Amniotic stem cell (primary cell): ENCODE measurements around the gene RARA.

ENCODE experiments used
- DNase-seq: peaks from one replicate; lab custom pipeline; 2025; lab: John Stamatoyannopoulos, UW

RARA gene

GRCh38 chr17:40316571-40317344, 7.8 kb downstream of the RARA start:
- DNase-seq, result no peak

- DNase-seq, result peak; percentile 47
Measured at GRCh38 chr17:40317345-40317873, 8.4 kb downstream of the RARA start.

DNA sequence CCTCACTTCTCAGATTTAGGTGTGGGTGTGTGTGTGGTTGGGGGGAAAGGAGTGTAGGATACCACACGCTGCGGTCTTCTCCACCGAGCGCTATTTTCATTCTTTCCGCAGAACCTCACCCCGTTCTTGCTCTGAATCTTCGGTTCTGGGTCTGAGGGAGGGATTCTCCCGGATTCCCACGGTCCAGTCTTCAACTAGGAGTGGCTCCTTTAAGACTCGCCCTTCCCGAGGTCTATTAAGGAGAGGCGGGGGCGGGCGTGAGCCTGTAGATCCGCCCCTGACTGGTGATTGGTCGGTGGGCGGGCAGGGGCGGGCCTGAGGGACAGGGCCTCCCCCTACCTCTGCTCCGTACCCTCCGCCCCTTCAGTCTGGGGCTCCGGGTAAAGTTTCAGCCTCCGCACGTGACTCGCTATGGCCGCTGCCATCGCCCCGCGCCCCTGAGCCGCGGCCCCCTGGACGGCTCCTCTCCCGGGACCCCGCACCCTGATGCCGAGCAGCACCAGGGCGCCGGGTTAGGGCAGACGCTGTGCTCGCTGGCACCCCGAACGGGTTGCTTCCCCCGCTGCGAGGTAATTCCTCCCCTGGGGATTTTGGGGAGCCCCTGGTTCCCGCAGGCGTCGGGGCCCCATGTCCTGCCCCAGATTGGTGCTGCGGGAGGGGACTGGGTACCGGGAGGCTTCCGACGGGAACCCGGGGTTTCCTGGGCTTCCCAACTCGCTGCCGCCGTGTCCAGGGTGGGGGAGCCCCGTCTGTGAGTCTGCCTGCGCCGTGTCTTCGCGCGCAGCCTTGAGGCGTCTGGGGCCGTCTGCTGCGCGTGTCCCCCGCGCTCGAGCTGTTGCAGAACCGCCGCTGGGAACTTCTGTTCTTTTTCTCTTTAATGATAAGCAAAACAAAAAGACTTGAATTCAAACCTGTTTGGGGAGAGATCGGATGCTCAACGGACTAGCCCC, 9.2 kb downstream of the RARA start:
- DNase-seq, result peak; percentile 92

- DNase-seq, result no peak
Measured at GRCh38 chr17:40318830-40319391, 9.9 kb downstream of the RARA start.

DNA sequence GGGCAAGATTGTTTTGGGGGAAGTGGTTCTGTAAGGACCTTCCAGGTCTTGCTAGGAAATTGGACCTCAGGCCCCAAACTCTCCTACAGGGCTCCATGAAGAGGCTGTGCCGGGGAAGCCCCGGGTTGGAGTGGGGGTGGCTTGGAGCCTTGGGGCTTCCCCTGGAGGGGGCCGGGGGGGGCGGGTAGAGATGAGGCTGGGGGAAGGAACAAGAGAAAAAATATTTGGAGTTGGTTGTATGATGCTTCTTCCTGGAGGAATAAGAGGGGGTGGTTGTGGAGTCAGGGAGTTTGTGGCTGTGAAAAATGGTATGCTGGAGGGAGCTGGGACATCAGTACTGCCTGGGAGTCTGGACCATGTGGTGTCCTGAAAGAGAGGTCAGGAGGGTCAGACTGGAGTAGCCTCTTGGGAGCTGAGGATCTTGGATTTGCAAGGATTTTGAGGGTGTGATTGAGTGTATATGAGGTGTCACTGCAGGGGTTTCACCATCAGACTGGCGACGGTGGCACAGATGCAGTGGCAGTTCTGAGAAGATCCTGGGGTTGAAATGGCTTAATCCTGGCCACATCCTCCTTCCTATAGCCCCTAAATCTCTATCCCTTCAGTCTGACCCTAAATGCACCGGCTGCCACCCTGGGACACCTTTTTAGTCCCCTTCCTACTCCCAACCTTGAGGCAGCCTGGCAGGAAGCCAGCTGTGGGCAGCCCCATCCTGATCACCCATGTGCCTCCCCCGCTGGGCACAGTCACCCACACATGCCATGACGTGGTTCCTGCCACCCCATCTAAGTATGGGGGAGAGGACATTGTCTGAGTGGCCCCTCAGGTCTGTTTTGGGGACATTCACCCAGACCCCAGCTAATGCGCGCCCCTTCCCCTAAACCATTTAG, 10.9 kb downstream of the RARA start:
- DNase-seq, result no peak

DNA sequence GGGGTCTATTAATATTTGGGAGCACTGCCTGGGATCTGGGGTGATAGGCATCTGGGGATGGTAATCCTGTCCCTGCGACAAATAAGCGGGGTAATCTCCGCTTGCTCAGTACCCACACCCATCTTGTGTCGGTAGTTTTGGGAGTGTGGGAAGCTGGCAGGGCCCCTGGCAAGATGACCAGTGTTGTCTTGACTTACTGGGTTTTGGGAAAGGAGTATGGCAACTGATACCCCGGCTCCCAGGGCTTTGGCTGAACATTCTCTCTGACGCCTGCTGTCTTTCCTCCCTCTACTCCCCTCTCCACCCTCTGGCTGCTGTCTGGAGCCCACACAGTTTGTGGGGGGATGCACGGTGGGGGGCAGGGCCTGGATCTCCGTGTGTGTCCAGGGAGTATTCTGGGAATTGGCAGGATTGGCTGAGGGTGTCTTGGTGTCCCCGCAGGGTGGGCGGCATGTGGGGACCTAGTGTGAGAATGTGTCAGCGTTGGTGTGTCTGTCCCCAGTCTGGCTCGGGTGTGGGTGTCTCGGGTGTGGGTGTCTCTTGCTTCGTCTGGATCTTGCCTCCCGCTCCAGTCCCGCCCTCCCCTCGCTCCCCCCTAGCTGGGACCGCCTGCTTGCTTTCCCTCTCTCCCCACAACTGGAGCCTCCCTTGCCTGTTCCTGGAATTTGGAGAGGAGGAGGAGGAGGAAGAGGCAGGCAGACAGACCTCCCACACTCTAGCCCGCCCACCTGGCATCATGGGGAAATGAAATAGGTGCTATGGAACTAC, 12.0 kb downstream of the RARA start:
- no peak for DNase-seq

- no peak for DNase-seq
Measured at GRCh38 chr17:40321524-40321929, 12.5 kb downstream of the RARA start.

GRCh38 chr17:40321961-40322357, 13.0 kb downstream of the RARA start:
- no peak for DNase-seq

DNA sequence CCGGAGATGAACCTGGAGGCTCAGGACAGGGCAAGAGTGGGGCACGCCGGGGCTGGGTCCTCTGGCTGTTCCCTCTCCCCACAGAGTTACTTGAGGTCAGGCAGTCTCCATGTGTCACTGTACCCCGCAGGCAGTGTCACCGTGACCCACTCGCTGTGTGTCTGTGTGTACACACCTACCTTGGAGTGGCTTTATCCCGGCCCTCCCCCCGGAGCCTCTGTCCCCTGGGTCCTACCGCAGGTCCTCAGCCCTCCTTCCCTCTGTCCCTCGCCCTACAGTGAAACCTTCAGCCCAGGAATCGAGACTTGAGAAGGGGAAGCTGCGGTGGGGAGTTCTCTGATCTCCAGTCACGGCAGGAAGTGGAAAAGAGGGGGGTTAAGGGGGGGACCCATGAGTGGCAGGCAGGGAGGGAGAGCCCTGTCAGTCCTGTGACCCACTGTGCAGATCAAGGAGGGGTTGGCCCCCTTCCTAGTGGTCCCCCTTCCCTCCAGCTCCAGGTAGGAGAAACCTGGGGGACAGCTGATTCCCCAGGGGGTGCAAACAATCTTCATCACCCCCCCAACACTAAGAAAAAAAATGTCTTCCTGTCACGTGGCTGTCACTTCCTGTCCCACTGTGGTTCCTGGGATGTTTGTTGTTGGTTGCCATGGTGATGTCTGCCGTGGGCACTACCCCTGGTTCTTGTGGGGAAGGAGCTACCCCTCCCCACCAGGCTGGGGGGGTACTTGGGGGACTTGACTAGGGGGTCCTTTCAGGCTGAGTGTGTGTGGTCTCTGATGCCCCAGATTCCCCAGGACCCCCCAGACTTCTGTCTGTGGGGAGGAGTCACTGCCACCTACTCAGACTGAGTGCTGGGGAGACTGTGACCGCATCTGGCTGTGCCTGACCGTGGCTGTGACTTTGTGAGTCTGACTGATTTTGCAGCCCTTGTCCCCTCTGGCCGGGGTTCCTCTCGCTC, 13.7 kb downstream of the RARA start:
- DNase-seq, result no peak

DNA sequence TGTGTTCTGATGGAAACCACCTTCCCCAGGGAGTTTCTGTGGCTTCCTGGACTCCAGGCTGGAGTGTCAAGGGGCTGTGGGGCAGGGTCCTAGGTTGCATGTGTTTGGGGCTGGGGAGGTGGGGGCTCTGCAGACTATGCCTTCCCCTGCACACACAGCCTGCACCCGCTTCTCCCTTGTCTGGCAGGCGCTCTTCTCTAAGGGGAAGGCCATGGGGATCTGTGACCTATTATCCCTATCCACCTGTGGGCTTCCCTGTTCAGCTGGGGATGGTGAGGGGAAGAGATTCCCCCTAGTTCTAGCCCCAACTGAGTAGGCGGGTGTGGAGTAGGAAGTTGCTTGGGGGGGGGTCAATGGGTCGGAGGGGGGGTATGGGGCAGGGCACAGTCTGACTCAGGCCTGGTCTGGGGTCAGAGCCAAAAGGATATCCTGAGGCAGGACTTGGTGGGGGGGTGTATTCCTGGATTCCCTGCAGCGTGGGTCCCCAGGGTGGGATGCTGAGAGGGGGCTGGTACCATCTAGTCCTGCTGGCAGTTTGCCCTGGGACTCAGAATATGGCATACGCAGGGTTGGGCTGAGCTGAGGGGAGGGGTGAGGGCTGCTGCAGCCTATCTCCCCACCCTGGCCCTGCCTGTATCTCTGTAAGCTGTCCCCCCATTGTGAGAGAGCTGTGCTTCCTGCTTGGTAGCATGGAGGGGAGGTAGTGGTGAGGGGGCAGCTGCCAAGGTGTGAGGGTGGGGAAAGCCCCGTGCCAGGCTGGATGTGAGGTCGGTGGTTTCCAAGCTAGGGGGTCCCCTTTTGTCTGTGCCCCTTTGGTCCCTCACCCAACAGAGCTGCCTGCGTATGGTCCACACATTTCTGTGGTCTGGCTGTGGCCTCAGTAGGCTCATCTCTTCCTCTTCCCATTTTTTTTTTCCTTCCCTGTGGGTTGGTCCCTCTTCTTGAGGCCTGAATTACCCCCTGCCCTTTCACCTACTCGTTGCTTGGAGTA, 14.7 kb downstream of the RARA start:
- no peak for DNase-seq

- no peak for DNase-seq
Measured at GRCh38 chr17:40325156-40326013, 16.4 kb downstream of the RARA start.

GRCh38 chr17:40326014-40326831, 17.2 kb downstream of the RARA start:
- no peak for DNase-seq

GRCh38 chr17:40326832-40327199, 17.8 kb downstream of the RARA start:
- no peak for DNase-seq

GRCh38 chr17:40327244-40327729, 18.3 kb downstream of the RARA start:
- no peak for DNase-seq

DNA sequence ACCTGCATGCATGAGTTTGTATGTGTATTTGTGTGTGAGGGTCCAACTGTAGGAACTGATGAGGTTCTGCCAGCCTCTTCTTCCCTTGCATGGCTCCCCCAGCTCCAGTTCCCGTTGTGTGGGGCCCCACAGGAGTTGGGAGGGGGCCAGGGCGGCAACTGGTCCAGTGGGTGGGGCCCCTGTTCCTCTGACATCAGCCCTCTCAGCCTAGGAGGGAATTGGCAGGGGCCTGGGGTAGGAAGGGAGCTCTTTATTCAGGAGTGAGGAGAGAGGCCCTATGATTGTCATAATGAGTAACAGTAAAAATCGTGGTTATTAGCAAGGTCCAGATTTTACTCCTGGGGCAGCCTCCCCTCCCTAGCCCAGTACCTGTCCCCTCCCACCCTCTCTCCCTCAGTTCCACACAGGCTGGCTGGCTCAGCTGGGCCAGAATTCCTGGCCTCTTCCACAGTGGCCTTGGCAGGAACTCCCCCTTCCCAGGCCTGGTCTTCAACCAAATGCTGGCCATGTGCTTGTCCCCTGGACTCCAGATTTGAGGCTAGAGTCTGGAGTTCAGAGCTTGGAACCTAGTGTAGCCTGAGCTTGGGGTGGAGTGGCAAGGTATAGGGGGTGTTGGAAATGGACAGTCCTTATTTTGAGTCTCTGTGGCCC, 18.9 kb downstream of the RARA start:
- no peak for DNase-seq

- DNase-seq, result no peak
Measured at GRCh38 chr17:40328386-40328766, 19.4 kb downstream of the RARA start.
